HG02938 (cell line): ENCODE data around the gene IHH.

Experiments
- ATAC-seq: cut with Tn5 transposase; IDR thresholded peaks from one replicate; pipeline ENCODE4 v1.9.1; 2021; ENCODE audit warnings: mild to moderate bottlenecking, moderate library complexity; ENCODE audit not compliant: unreplicated experiment

IHH gene

DNA sequence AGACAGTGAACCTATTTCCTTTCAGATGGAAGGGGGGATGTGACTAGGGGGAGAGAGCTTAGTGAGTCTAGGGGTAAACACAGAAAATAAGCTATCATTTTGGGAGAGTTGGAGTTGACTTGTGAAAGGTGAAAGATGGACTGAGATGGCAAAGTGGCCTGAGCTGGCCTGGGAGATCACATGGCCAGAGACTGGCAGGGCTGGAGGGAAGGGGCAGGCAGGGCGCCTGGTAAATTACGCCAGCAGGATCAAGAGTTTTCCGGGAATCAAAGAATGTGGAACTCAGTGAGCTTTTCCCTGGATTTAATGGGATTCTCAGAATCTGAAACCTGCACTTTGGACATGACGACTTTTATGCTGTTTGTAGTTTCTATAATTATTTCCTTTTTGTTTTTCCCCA, 18.6 kb downstream of the IHH start:
- ATAC-seq: no peak

DNA sequence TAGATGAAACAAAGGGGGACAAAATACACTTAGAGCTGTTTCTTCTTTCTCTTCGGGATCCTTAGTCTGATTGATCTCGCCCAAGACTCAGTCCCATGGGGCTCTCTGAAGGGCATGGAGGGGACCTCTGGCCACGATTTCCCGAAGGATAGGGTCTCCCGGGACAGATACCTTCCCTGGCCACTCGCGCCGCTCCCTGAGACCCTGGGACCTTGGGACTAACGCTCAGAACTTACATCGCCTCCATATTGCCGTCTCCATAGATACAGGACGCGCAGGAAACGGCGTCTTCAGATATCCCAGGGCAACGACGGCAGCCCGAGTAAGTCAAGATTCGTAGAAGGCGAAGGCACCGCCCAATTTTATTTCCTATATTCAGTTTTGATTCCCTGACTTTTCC, 19.5 kb downstream of the IHH start, which contains the start of gene CFAP65:
Gene CFAP65 (minus strand): TSS at position 265 of the 400 bp plus-strand sequence. CDS start 2,468 bp downstream, outside the sequence.
- ATAC-seq: no peak

DNA sequence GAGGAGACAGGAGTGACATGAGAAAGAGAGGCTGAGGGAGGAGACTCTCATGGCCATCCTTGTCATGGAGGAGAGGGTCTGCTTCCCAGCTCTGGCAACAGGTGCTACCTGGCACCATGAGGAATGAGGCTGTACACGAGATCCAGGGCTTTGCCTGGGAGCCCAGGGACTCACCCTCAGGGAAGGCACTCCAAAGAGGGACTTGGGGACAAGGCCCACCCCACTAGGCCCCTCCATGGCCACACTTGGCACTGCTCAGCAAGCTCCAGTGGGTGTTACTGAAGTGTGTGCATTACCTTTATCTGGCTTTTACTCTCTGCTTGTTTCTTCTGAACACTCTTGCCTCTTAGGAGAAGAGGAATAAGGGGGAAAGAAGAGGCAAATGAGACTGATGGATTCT, 22.1 kb downstream of the IHH start:
- ATAC-seq: no peak

DNA sequence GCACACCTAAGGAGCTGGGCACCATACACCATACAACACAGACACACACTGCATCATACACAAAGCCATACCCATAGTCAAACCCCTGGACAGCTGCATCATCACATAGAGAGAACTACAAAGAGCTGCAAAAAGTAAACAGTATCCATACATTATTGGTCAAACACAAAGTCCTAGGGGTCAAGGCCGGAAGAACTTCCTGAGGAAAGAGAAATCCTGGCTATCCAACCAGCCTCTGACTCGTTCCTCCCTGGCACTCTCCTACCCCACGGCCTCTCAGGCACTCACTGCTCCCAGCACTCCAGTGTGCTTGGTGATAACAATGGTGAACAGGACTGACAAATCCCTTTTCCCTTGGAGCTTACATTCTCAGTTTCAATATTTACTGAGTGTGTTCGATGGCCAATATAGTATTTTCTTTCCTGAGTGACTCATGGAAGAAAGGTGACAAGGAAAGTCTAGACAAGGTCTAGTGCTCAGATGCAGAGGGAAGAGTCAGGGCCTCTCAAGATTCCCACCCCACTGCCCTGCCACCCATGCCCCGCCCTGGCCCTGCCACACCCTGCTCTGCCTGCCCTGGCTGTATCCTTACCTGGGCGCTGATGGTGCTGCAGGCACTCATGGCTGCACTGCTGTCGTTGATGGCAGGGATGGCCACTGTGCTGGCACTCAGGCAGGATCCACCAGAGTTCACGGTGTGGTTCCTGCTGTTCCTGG, 22.8 kb downstream of the IHH start:
- no peak for ATAC-seq

DNA sequence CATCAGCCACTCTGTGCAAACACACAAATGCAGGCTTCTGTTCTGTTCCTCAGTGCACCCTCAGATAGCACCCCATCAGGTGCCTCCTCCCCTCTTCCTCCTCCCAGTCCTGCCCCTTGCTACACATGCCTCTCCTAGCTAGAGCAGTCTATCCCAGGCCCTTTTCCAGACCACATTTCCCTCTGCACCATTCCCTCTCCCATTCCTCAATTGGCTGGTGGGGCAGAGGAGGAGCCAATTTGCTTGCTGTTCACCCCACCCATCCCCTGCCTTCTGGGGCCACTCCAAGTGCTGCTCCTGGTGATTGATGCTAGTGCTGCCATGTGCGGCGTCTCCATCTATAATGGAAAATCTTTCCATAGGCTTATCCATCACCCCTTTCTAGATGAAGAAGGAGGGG, 24.8 kb downstream of the IHH start:
- no peak for ATAC-seq

DNA sequence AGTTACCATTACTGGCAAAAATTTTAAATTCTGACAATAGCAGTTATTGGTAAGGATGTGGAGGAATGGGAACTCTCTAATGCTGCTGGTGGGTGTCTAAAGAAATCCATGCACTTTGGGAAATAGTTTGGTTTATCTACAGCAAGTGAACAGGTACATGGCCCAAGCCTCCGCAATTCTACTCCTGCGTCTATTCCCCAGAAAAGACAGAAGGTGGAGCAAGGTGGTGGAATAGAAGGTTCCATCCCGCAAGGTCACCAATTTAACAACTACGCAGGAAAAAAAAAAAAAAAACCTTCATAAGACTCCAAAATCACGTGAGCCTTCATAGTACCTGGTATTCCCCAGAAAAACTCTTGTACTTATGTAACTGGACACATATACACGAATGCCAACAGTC, 25.9 kb downstream of the IHH start:
- no peak for ATAC-seq

DNA sequence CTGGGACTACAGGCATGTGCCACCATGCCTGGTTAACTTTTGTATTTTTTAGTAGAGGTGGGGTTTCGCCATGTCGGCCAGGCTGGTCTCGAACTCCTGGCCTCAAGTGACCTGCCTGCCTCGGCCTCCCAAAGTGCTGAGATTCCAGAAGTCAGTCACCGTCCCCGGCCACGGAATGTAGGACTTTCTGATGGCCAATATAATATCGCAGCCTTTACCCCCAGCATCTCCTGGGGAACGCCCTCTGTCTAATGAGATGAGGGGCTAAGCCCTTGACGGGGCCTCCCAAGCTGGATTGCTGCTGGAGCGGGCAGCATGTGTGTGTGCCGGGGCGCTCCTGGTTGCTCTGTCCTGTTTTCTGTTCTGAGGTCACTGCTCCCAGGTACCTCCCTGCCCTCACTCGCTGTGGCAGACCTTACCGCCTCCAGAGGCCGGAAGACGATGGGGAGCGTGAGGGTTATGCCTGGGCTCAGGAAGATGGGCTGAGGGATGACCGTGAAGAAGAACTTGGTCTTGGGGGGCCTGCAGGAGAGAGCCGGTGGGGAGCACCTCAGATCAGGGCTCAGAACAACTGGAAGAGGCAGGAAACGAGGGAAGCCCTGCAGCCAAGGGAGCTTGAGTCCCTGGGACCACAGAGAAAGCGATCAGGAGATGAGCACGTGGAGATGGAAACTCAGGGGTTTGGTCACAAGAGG, 28.5 kb downstream of the IHH start:
- ATAC-seq: no peak

DNA sequence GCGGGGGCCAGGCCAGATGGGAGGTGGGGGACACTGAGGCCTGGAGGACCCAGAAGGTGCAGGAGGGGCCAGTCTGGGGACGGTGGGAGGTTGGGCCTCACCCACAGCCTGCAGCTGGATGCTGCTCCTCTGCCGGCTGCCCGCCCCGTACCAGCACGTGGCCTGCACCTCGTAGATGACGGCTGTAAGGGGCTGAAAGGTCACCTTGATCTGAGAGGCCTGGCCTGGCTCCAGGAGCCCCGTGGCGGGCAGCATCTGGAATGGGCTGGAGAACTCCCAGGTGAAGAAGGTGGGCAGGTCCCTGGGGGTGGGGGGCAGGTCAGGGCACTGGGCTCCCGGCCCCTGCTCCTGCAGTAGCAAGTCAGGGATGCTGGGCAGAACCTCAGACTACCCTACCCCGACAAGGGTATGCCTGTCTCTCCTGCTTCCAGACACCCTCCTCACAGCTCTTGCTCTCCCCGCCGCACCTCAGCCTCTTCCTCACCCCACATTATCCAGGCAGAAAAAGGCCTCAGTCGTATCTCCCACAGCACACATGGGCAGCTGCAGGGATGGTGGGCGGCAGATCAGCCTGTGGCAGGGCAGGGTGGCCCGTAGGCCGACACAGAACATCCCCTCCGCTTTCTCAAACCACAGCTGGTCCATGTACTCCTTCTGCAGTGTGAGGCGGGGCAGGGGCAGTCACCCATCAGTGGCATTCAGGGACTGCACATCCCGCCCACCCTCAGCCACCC, 29.5 kb downstream of the IHH start:
- no peak for ATAC-seq

DNA sequence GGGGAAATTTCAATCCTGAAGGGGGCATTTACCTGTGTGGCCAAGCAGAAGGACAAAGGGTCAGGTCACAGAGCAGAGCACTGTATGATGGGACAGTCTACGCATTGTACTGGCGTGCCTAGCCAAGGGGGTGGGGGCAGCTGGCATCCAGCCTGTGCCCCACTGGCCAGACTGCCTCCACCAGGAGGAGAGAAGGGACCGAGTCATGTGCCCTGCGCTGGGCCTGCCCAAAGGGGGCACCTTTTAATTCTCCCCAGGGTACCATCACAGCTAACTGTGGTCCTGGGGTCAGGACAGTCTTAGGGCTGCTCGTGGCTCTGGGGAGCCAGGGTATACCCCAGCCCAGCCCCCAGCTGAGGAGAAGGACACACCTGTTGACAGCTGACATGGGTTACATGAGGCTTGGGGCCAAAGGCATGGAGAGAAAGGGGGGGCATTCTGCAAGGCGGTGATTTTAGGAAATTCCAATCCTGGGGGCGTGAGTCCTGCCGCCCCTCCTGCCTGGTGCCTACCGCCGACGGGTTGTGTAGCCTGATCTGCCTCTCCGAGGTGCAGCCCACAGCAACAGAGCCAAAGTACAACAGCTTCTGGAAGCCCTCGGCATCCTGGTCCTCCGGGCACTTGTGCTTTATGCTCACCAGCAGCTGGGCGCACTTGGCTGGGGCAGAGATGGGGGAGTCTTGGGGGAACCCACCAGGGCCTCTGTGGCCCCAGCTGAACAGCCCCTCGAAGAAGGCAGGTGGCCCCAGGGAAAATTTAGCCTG, 30.4 kb downstream of the IHH start:
- no peak for ATAC-seq

DNA sequence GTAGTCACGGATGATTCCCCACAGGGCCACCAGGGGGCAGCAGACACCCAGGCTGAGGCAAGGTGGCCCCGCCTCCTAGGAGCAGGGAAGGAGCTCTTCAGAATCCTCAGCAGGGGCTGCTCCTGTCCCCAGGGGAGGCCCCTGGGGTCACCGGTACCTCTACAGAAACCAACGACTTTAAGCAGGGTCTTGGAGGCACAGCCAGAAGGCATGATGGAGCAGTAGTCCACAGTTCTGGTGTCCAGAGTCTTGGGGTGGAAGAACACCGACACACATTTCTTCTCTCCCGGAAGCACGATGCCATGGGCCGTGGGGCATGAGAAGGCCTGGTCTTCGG, 30.9 kb downstream of the IHH start:
- peak; percentile 75 for ATAC-seq

DNA sequence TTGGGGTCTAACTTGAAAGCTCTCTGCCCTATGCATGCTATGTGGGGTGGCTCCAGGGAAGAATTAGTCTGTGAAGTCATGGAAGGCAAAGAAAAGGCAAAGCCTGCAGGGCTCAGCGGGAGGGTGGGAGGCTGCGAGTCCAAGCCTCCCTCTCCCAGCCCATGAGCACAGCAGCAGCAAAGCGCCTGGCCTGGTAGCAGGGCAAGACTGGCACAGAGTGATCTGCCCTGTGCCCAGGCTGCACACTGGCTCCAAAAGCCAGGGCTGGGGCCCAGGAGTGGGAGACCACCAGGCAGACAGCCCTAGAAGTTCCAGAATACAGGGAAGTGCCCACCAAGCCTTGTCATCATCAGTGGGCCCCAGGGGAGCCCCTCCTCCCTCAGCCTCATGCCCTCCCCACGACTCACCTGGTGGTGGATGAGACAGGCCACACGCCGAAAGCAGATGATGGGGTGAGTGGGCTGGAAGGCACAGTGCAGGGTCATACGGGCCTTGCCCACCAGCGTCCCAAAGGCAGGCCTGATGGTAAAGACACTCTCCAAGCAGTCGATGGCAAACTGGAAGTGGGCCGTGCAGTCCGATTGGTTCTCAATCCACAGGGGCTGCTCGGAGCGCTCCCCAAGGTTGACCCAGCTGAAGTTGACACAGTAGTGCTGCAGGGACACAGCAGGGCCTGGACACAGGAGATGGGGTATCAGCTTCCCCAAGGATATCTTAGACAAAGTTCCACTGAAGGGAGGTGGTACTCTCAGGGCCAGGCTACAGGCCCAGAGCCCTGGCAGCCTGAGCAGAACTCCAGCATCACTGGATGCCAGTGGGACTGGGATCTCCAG, 31.5 kb downstream of the IHH start:
- no peak for ATAC-seq

DNA sequence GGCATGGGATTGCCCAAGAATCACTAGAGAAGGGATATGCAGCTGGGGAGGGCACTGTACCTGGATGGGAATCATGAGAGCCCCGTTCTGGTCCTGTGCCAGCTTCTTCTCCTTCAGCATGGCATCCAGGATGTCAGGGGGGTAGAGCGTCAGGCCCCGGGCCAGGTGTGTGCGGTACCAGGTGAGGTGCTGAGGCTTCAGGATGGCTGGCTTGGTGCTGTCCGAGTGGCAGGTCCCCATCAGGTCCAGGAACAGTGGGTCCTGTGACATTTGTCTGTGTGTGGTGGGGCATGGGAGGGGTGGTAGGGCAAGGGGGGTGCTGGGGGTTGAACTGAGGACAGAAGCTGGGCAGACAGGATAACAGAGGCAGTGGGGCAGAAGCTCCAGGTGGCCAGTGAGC, 32.6 kb downstream of the IHH start:
- no peak for ATAC-seq

DNA sequence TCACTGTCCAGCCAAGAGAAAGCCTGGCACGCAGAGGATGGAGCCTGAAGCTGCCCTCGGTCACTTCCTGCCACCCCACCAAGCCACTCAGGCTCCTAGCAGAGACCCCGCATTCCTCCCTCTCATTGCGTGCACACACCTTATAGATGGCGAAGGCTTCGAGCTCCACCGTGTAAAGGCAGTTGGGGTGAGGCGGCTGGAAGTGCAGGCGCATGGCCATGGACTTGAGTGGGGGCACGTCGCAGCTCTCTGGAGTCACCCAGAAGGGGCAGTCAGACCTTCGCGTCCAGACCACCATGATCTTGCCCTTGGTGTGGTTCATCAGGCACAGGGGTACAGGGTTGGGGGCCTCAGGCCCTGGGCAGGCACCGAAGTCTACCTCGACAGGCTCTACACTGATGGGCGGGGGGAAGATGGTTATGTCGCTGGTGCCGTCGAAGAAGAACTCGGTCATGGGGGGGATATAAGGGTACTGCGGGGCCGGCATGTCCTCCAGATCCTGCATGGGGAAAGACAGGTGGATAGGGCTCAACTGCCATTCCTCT, 33.1 kb downstream of the IHH start:
- ATAC-seq: no peak

DNA sequence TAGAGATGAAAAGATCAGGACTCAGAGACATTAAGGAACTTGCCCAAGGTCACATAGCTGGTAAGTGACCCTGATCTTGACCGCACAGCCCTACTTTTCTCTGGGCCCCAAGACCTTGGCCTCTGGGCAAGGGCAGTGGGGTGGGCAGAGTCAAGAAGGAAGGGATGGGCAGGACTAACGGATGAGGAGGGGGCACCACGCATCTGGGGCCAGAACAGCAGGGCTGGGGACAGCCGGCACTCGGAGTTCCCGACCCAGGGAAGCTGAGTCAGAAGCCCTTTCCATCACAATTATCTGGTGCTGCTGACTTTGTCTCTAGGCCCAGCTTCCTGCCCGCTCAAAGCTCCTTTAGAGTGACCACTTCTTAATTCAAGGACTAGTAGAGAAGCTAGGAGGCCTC, 33.8 kb downstream of the IHH start:
- ATAC-seq: no peak

DNA sequence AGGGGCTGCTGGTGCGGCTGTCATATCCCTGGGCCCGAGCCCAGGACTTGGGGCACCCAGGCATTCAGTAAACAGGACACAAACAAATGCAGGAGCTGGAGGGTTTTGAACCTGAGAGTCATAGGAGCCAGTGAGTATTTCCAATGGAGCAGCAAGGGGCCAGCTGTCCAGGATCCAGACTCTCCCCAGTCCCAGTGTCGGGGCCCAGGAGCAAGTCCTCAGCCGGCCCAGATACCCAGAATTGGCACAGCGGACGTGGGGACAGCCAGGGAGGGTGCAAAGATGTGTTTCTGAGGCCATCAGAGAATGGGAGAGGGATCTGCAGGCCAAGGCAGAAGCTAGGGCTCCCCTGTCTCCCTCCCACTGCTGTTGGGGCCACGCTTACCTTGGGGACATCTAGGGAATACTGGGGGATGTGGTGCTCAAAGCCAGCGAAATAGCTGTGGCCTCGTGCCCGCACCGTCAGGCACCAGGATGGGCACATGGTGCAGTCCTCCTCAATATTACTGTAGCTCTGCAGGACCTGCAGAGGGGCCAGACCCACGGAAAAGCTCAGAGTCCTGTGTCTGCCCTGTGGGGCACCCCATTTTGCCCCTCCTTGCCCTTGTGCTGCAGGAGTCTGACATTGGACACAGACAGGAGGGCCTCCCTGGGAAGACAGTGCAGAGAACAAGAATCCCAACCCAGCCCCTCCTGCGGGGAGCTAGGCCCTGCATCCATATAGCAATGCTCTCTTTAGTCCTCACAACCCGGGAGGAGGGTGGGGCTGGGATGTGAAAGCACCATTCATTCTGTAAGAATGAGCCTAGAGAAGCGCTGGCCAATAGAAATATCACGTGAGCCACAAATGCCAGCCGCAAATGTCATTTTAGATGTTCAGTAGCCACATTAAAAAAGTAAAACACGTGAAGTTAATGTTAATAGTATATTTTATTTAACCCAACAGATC, 34.8 kb downstream of the IHH start:
- no peak for ATAC-seq

DNA sequence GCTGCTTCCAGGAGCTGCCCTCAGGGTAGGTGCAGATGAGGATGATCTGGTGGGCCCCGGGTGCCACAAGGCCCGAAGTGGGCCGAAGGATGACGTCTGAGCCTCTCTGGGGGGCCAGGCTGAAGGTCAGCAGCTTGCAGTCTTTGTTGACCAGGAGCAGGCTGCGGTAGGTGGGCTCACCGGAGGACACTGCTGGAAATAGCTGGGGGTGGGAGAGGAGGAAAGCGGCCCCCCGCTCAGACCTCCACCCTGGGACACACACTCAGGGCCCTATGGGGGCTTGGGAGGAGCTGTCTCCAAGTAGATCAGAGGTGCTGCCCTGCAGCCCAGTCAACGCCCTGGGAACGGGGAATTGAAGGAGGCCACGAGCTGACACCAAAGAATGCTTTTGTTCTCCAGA, 36.7 kb downstream of the IHH start:
- ATAC-seq: no peak

DNA sequence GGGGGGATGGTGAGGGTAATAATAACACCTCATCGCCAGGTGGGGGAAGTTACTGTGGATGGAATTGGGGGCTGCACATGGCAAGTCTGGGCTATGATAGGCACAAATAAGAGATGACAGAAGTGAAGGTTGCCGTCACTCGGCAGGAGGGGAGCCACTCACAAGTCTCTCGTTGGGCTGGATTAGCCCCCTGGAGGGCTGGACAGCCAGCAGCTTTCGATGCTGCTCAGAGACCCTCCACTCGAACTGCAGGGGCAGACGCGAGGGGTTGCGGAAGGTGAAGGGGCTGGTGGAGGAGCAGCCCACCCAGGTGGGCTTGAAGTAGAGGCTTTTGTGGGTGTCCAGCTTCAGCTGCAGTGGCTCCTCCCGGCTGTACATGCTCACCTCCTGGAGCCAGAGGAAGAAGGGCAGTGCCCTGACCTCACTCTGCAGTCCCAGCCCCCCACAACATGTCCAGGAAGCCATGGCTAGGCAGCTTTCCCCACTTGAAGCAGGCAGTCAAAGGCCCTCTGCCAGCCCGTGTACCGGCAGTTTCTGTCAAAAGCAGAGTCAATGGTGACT, 37.6 kb downstream of the IHH start:
- ATAC-seq: no peak

DNA sequence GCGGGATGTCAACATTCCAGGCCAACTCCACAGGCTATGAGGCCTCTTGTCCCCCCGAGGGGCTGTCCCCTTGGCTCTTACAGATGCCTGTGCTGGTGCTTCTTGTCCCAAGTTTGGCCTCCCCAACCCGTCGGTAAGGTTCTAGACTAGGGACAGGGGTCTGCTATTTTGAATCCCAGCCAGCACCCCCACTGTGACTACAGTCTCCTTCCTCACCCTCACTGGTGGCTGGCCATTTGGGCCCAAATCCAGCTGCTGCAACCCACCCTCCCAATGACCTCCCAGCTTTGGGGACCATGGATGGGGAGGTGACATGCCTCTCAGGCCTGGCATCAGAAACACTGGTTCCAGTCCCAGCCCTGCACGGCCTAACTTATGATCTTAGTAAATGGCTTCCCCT, 38.1 kb downstream of the IHH start:
- no peak for ATAC-seq

DNA sequence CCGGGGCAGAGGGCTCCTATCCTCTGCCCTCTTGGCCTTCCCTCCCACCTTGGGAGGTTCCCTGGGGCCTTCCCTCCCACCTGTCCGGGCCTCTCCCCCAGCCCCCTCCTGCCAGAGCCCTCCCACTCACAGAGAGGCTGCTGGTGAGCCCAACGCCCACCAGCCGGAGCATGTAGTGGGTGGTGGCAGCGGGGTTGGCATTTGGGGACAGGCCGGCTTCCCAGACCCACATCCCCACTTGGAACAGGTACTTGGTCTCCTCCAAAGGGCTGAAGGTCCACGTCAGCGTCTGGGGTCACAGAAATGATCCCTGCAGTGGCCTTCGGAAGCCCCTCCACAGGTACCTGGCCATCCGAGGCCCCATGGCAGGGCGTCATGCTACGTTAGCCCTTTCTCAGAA, 38.7 kb downstream of the IHH start:
- ATAC-seq: no peak
